ENCODE results near the gene KIAA1755. TPM values are rescaled to one million over a fixed set of nuclear protein-coding genes. Genes with fewer than 3 reads are reported as not detected.

Gene KIAA1755
- total RNA-seq, 4 donors from 2014 or later = 12.0 to 36.3 (median 23.1) TPM

GRCh38 chr20:38238829-38239228 lies 21.7 kb downstream of the KIAA1755 start:
- H3K4me1 ChIP-seq = peaks cover 0 to 8% (median 0%) of the 10 kb centered on the region in 4 donors
- no peak for TF ChIP-seq CTCF (IDR thresholded peaks at IDR 0.05)
- no peak for TF ChIP-seq POLR2A (IDR thresholded peaks at IDR 0.05)
- no peak for TF ChIP-seq EP300 (IDR thresholded peaks at IDR 0.05)
- DNase-seq (ENCODE audit: low spot score in 2 of 2) = no peak
- H3K27ac ChIP-seq = no peak overlapping the region
- 45 to 69% methylated on average over 3 of the region's 3 CpGs for WGBS, 2 donors
- no peaks in the 10 kb centered on the region for H3K27me3 ChIP-seq
- H3K4me3 ChIP-seq = no peak overlapping the region
- peaks cover 0 to 23% (median 2%) of the 10 kb centered on the region in 4 donors for H3K9me3 ChIP-seq
- H3K36me3 ChIP-seq = peaks cover 0 to 96% (median 0%) of the 10 kb centered on the region in 3 donors

DNA sequence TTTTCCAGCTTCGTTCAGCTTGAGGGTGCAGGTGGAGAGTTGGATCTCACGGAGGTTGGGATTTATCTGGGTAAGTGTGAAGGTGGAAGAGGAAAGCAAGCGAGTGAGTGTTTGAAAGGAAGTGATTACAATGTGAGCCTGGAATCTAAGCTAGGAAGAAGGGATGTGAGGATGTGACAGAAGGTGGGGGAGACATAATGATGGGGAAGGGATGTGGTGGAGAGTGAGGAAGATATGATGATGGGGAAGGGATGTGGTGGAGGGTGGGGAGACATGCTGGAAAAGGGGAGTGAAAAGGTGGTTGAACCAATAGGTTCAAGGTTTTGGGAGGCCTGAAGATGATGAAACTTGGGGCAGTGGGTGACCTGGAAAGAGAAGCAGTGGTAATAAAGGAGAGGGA lies 23.2 kb downstream of the KIAA1755 start:
- TF ChIP-seq EP300 (IDR thresholded peaks at IDR 0.05) (no peak), POLR2A (IDR thresholded peaks at IDR 0.05) (no peak), CTCF (IDR thresholded peaks at IDR 0.05) (no peak)
- WGBS, 2 donors = 64 to 67% methylated on average over 3 of the region's 3 CpGs
- peaks cover 0 to 9% (median under 1%) of the 10 kb centered on the region in 4 donors for H3K9me3 ChIP-seq
- H3K36me3 ChIP-seq = peaks cover 0 to 87% (median 0%) of the 10 kb centered on the region in 3 donors
- H3K27ac ChIP-seq = no peak overlapping the region
- peaks cover 0 to 8% (median 0%) of the 10 kb centered on the region in 4 donors for H3K4me1 ChIP-seq
- DNase-seq (ENCODE audit: low spot score in 2 of 2) = no peak
- no peaks in the 10 kb centered on the region for H3K27me3 ChIP-seq
- no peak overlapping the region for H3K4me3 ChIP-seq

DNA sequence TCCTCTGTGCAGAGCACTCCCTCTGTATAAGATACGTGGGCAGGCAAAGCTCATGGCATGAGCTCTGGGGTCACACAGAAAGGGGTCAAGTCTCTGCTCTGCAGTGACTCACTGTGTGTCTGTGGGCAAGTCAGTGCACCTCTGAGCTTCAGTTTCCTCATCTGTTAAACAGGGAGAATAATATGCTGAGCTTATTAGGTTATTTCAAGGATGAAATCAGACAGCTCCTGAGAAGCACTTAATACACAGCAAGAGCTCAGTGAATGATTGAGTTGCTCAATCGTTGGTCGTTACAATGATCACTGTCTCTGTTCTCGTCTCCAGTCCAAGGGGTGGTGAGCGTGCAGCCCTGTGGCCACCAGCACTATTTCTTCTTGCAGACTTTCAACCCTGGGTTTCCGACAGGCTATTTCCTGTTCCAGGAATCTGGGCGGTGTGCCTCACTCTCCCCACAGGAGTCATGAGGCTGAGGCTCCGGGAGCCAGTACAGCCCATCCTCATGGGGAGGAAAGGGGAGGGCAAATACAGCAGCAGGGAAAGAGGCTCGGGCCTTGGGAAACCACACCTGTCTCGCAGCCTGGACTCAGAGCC lies 28.9 kb downstream of the KIAA1755 start:
- H3K9me3 ChIP-seq = no peaks in the 10 kb centered on the region
- DNase-seq (ENCODE audit: low spot score in 2 of 2) = no peak
- 31 to 37% methylated on average over 8 to 9 of the region's 10 CpGs for WGBS, 2 donors
- H3K27me3 ChIP-seq = no peaks in the 10 kb centered on the region
- peak overlapping the region in 1 of 4 donors; percentile 4 for H3K27ac ChIP-seq
- H3K4me3 ChIP-seq = no peak overlapping the region
- TF ChIP-seq POLR2A (IDR thresholded peaks at IDR 0.05) = no peak
- no peak for TF ChIP-seq EP300 (IDR thresholded peaks at IDR 0.05)
- no peak for TF ChIP-seq CTCF (IDR thresholded peaks at IDR 0.05)
- H3K4me1 ChIP-seq = peaks cover 0 to 11% (median 0%) of the 10 kb centered on the region in 4 donors
- H3K36me3 ChIP-seq = peaks cover 0 to 63% (median 0%) of the 10 kb centered on the region in 3 donors

DNA sequence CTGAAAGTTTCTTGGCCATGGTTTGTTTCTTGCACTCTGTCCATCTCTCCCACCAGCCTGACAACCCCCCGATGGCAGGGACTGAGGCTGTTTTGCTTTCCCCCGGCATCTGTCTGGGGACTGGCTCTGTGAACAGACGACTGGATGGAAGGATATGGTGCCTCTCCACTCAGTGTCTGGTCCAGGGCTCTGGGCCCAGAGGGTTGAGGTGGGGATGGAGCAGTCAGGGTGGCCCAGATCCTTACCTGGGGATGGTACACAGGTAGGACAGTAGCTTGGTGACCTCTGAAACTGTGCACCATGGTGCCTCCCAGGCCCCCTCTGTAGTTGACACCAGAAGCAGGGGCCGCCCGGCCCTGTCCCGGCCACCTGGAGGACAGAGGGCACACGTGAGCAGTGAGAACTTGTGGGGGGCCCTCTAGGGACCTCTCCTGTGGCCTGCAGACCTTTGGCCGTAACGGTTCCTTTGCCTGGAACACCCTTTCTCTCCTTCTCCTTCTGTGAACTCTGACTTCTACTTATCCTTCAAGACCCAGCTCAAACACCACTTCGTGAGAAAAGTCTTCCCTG lies 29.5 kb downstream of the KIAA1755 start:
- Histone ChIP-seq H3K27me3 (no peaks in the 10 kb centered on the region), H3K36me3 (peaks cover 0 to 63% (median 0%) of the 10 kb centered on the region in 3 donors), H3K9me3 (no peaks in the 10 kb centered on the region), H3K4me3 (no peak overlapping the region), H3K4me1 (peaks cover 0 to 11% (median 0%) of the 10 kb centered on the region in 4 donors), H3K27ac (peak overlapping the region in 1 of 4 donors; percentile 4)
- WGBS, 2 donors = 64 to 65% methylated on average over 10 of the region's 10 CpGs
- no peak for DNase-seq (ENCODE audit: low spot score in 2 of 2)
- no peak for TF ChIP-seq POLR2A (IDR thresholded peaks at IDR 0.05)

DNA sequence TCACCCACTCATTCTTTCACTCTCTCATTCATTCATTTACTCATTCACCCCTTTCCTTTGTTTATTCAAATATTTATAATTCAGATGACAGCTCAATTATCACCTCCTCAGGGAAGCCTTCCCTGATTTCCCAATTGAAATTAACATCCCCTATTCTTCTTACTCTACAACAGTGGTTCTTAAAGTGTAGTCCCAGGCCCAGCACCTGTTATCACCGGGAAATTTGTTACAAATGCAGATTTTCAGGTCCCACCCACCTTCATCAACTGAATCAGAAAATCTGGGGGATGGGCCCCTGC lies 30.3 kb downstream of the KIAA1755 start:
- Histone ChIP-seq H3K4me1 (peaks cover 0 to 11% (median 0%) of the 10 kb centered on the region in 4 donors), H3K27ac (peak overlapping the region in 1 of 4 donors; percentile 15), H3K36me3 (peaks cover 0 to 63% (median 0%) of the 10 kb centered on the region in 3 donors), H3K9me3 (no peaks in the 10 kb centered on the region), H3K27me3 (no peaks in the 10 kb centered on the region), H3K4me3 (no peak overlapping the region)
- TF ChIP-seq POLR2A (IDR thresholded peaks at IDR 0.05) = no peak
- no peak for TF ChIP-seq CTCF (IDR thresholded peaks at IDR 0.05)
- DNase-seq (ENCODE audit: low spot score in 2 of 2) = no peak
- 86 to 90% methylated on average over 1 of the region's 1 CpG for WGBS, 2 donors

All from tibial nerve (tissue), 4 donors.